ENCODE measurements around the gene CCSAP.

DNA sequence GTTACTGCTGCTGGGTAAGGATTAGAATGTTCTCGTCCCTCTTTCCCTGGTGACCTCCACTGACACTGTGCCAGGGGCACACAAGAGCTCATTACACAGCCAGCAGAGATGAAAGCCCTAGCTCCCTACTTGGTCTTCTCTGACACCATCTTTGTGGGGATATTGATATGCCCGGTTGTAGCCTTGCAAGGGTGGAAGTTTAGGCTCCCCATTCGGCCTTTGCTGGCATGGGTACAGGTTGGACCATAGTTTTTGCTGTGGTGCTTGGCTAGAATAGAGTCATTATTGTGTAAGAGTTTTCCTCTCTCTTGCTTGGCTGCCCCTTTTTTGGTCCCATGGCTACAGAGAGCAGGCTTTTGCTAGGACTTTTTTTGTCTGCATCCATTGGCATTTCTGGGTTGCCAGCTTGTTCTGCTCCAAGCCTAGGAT, 59.6 kb downstream of the CCSAP start:
- TF ChIP-seq CTCF (IDR thresholded peaks at IDR 0.05) = no peak
- no peak for TF ChIP-seq POLR2A (IDR thresholded peaks at IDR 0.05)

Data from uterus (tissue), 2 donors.